Peyer's patch (tissue), 4 donors: Measurements from ENCODE around the gene SINHCAF. TPM values are rescaled to one million over a fixed set of nuclear protein-coding genes. Genes with fewer than 3 reads are reported as not detected.
"Not testable (repeated sequence)": the region's sequence is repeated elsewhere in the genome, so short reads cannot be mapped to it uniquely, and the experiment has no call there.

Experiments used
- DNase-seq, 3 donors: peaks; one replicate each; pipeline ENCODE4 v3.0.0-alpha.2; 2017 to 2019
- H3K27ac ChIP-seq, 4 donors: fragments of 200-600 bp; sonication (generic); one replicate each; pipeline ENCODE4 v1.5.1; 2016 to 2019
- H3K27me3 ChIP-seq, 2 donors: fragments of 200-600 bp; sonication (generic); one replicate each; pipeline ENCODE4 v1.5.1; 2019
- H3K36me3 ChIP-seq, 3 donors: fragments of 200-600 bp; sonication (generic); one replicate each; pipeline ENCODE4 v1.5.1; 2016 to 2019
- H3K4me1 ChIP-seq, 4 donors: fragments of 200-600 bp; sonication (generic); one replicate each; pipeline ENCODE4 v1.5.1; 2016 to 2019
- H3K4me3 ChIP-seq, 4 donors: fragments of 200-600 bp; sonication (generic); 1 replicate in 3 of 4; 2 replicates in 1 of 4; pipeline ENCODE4 v1.5.1; 2016 to 2019; ENCODE audit warnings: mild to moderate bottlenecking in 1 of 4
- H3K9me3 ChIP-seq, 4 donors: fragments of 200-600 bp; sonication (generic); one replicate each; pipeline ENCODE4 v1.5.1; 2016 to 2019; ENCODE audit warnings: mild to moderate bottlenecking in 1 of 4
- POLR2A ChIP-seq, 2 donors: fragments of 450-650 bp; IDR thresholded peaks; one replicate each; pipeline ENCODE4 v1.5.1; 2017; ENCODE audit warnings: antibody characterized with exemption in 2 of 2, mild to moderate bottlenecking in 2 of 2, moderate library complexity in 2 of 2
- total RNA-seq, 4 donors: library from RNA; depleted of rRNA; stranded (reverse); fragments of >200 nt; gene quantifications; one replicate each; pipeline ENCODE4 v1.1.0, GENCODE V29; 2016
- TF ChIP-seq, protein P1 (sequence below), 6 experiments: fragments of 450-650 bp in 4 of 6; fragments of 200-600 bp in 2 of 6; sonication (generic) in 1 of 6; IDR thresholded peaks; one replicate each; pipeline ENCODE4 v1.5.1; 2017 to 2019; ENCODE audit warnings: antibody characterized with exemption in 6 of 6, mild to moderate bottlenecking in 3 of 6, moderate library complexity in 1 of 6

Gene SINHCAF
- total RNA-seq, 4 donors from 2014 or later, result 39.9 to 109 (median 53.7) TPM

DNA sequence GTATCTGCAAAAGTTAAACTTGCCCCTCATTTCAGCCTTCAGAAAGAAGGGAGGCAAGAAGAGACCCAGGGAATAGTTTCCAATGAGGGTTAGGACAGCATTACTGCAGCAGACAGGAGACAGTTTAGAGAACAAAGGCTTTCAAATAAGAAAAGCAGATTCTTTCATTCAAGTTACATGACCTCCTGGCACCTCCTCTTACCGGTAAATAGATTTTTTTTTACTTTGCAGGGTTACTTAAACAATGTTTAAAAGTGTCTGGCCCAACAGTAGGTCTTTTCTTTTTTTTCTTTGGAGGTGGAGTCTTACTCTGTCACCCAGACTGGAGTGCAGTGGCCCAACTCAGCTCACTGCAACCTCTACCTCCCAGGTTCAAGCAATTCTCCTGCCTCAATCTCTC, 47.1 kb downstream of the SINHCAF start:
- Histone ChIP-seq H3K36me3 (peaks cover 0 to 29% (median 0%) of the 10 kb centered on the region in 3 donors), H3K9me3 (no peaks in the 10 kb centered on the region), H3K4me3 (no peak overlapping the region), H3K27me3 (no peaks in the 10 kb centered on the region), H3K27ac (no peak overlapping the region), H3K4me1 (no peaks in the 10 kb centered on the region)
- no peak for TF ChIP-seq POLR2A (IDR thresholded peaks at IDR 0.05)
- TF ChIP-seq, protein P1, sequence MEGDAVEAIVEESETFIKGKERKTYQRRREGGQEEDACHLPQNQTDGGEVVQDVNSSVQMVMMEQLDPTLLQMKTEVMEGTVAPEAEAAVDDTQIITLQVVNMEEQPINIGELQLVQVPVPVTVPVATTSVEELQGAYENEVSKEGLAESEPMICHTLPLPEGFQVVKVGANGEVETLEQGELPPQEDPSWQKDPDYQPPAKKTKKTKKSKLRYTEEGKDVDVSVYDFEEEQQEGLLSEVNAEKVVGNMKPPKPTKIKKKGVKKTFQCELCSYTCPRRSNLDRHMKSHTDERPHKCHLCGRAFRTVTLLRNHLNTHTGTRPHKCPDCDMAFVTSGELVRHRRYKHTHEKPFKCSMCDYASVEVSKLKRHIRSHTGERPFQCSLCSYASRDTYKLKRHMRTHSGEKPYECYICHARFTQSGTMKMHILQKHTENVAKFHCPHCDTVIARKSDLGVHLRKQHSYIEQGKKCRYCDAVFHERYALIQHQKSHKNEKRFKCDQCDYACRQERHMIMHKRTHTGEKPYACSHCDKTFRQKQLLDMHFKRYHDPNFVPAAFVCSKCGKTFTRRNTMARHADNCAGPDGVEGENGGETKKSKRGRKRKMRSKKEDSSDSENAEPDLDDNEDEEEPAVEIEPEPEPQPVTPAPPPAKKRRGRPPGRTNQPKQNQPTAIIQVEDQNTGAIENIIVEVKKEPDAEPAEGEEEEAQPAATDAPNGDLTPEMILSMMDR (IDR thresholded peaks at IDR 0.05), result no peak
- no peak for DNase-seq

DNA sequence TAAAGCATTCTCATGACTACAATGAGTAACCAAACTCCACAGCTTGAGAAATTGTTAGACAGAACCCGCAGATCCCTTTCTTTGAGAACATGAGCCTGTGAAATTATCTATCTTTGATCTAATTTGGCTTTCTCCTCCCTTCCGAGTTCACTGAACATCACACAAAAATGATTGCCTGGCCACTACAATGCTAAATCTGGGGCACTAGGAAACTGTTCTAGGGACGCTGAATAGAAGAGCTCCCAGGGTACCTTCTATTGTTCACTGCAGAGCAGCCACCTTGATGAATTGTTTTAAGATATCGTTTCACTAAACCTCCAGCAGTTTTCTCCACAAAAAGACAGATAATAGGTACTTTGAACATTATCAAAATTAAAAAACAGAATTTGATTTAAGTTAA, 47.5 kb downstream of the SINHCAF start:
- H3K9me3 ChIP-seq, result no peaks in the 10 kb centered on the region
- peaks cover 0 to 25% (median 0%) of the 10 kb centered on the region in 3 donors for H3K36me3 ChIP-seq
- H3K4me1 ChIP-seq, result no peaks in the 10 kb centered on the region
- no peaks in the 10 kb centered on the region for H3K27me3 ChIP-seq
- H3K4me3 ChIP-seq, result no peak overlapping the region
- no peak for DNase-seq
- TF ChIP-seq POLR2A (IDR thresholded peaks at IDR 0.05), result no peak
- TF ChIP-seq, protein P1 (IDR thresholded peaks at IDR 0.05), result no peak
- no peak overlapping the region for H3K27ac ChIP-seq

DNA sequence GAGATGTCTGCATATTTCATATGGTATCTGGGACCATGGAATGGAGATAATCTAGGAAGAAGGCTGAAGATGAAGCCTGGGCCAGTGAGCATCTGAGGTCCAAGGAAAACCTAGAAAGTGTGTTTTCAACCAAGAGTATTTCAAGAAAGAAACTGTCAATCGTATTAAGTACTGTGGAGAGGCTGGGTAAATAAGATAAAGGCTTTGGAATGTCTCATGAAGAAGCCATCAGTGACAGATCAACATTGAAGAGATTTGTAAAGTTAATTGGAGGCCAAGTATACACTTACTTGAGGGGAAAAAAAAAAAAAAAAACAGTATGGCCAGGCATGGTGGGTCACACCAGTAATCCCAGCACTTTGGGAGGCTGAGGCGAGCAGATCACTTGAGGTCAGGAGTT, 48.9 kb downstream of the SINHCAF start:
- no peaks in the 10 kb centered on the region for H3K9me3 ChIP-seq
- H3K27ac ChIP-seq, result no peak overlapping the region
- no peak for DNase-seq
- TF ChIP-seq, protein P1 (IDR thresholded peaks at IDR 0.05), result no peak
- no peak for TF ChIP-seq POLR2A (IDR thresholded peaks at IDR 0.05)
- H3K36me3 ChIP-seq, result peaks cover 0 to 12% (median 0%) of the 10 kb centered on the region in 3 donors
- H3K4me3 ChIP-seq, result no peak overlapping the region
- H3K4me1 ChIP-seq, result no peaks in the 10 kb centered on the region
- no peaks in the 10 kb centered on the region for H3K27me3 ChIP-seq

DNA sequence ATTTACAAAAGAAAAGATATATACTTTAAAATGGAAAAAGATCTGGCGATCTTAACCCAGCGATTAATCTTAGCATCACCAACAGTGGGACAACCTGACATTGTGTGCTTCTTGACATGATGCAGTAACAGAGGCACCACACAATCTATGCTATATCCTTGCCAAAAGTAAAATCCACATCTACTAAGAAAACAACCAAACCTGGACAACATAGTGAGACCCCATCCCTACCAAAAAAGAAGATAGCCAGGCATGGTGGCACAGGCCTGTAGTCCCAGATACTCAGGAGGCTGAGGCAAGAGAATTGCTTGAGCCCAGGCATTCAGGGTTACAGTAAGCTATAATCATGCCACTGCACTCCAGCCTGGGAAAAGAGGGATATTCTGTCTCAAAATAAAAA, 50.5 kb downstream of the SINHCAF start:
- H3K4me1 ChIP-seq, result no peaks in the 10 kb centered on the region
- TF ChIP-seq, protein P1 (IDR thresholded peaks at IDR 0.05), result no peak
- no peak overlapping the region for H3K4me3 ChIP-seq
- no peak overlapping the region for H3K27ac ChIP-seq
- no peaks in the 10 kb centered on the region for H3K9me3 ChIP-seq
- H3K27me3 ChIP-seq, result no peaks in the 10 kb centered on the region
- no peak for DNase-seq
- peaks cover 0 to 6% (median 0%) of the 10 kb centered on the region in 3 donors for H3K36me3 ChIP-seq

DNA sequence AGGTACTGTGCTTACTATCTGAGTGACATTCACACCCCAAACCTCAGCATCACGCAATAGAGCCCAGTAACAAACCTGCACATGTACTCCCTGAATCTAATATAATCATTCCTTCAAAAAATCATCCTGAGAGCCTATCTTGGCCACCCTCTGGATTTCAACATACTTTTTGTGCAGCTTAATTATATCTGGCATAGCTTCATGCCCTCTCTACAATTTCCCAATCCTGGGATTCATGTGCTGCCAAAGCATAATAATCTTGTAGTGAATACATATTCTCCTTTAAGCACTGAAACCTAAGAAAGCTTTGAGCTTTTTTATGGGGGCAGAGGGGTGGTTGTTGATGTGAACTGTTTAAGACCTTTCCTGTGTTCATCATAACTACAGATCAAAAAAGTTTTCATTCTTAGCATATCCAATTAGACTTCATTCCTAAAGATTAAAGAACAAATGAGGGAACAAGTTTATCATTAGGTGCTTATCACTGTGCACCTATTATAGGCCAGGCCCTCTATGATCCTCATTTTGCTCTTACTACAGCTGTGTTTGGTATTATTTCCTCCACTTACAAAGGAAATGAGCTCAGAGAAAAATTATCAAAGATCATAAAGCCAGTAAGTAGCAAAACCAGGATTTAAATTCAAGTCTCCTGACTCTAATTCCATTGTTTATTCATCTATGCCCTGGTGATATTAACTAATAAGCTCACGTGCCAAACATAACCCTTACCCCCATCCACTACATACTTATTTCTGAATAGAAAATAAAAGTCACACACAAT, 51.2 kb downstream of the SINHCAF start:
- H3K4me1 ChIP-seq, result no peaks in the 10 kb centered on the region
- H3K27ac ChIP-seq, result no peak overlapping the region
- DNase-seq, result no peak
- no peaks in the 10 kb centered on the region for H3K27me3 ChIP-seq
- TF ChIP-seq, protein P1 (IDR thresholded peaks at IDR 0.05), result no peak
- TF ChIP-seq POLR2A (IDR thresholded peaks at IDR 0.05), result no peak
- no peaks in the 10 kb centered on the region for H3K9me3 ChIP-seq
- peaks cover 0 to 5% (median 0%) of the 10 kb centered on the region in 3 donors for H3K36me3 ChIP-seq
- no peak overlapping the region for H3K4me3 ChIP-seq

DNA sequence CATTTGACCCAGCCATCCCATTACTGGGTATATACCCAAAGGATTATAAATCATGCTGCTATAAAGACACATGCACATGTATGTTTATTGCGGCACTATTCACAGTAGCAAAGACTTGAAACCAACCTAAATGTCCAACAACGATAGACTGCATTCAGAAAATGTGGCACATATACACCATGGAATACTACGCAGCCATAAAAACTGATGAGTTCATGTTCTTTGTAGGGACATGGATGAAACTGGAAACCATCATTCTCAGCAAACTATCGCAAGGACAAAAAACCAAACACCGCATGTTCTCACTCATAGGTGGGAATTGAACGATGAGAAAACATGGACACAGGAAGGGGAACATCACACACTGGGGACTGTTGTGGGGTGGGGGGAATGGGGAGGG, 52.2 kb downstream of the SINHCAF start:
- H3K9me3 ChIP-seq, DNase-seq, H3K27me3 ChIP-seq, H3K4me1 ChIP-seq, H3K27ac ChIP-seq, H3K4me3 ChIP-seq, H3K36me3 ChIP-seq: not testable (repeated sequence)
